ENCODE data around the gene SORCS1. TPM values are rescaled to one million over a fixed set of nuclear protein-coding genes. Genes with fewer than 3 reads are reported as not detected.

SORCS1 gene
- total RNA-seq, 1 experiment from 2014 or later, result 1.7 TPM

DNA sequence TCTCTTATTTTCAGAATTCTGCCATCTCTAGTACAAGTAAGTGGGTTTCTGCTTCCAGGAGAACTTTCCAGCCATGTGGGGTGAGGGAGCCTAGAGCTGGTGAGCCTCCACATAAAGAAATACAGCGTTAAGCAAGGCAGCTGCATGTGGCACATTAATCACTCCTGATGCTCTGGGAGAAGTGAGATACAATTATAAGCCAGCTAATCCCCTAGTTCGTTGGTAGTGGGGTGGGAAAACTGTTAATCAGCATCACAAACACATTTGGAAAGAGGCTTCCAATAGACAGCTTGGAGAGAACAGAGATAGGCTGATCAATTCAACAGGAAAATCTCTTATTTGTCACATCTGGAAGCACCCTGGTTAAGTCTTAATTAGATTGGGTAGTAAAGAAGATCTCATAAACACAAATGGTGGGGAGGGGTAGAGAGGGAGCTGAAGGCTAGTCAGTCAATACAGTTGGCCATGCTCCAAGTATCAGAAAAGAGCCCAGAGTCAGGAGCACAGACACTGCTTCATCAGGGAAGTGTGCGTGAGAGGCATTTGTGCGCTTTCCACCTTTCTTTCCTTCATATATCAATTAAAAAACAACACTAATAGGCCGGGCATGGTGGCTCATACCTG, 130.6 kb downstream of the SORCS1 start:
- no peak overlapping the region for H3K4ac ChIP-seq (ENCODE audit: low read depth, low read length)
- H3T11ph ChIP-seq (ENCODE audit: low read length), result no peak overlapping the region
- no peak overlapping the region for H4K91ac ChIP-seq (ENCODE audit: insufficient read length, low read depth, low read length)
- H2BK5ac ChIP-seq (ENCODE audit: insufficient read length, low read length), result no peak overlapping the region
- H3K27ac ChIP-seq (ENCODE audit: insufficient read length, low read depth, low read length), result no peak overlapping the region
- H3K23me2 ChIP-seq (ENCODE audit: insufficient read length, low read depth, low read length, poor library complexity, severe bottlenecking), result no peaks in the 10 kb centered on the region
- Mint-ChIP-seq H3K4me3 (no peak overlapping the region), H3K9me3 (no peaks in the 10 kb centered on the region), H3K4me1 (peaks cover 13 to 28% of the 10 kb centered on the region in 2 experiments), H3K27me3 (ENCODE audit: low read depth) (no peaks in the 10 kb centered on the region), H3K36me3 (ENCODE audit: insufficient read depth in 1 of 3, low read depth in 3 of 3) (no peaks in the 10 kb centered on the region), H3K27ac (peak overlapping the region in 2 of 3 experiments; percentile 10 to 16; a peak in 3 of 7 replicates)
- H2BK120ac ChIP-seq (ENCODE audit: low read depth, low read length, poor library complexity, severe bottlenecking), result no peak overlapping the region
- no peaks in the 10 kb centered on the region for H3K79me1 ChIP-seq (ENCODE audit: insufficient read depth, low read depth, low read length, poor library complexity, severe bottlenecking)
- no peak overlapping the region for H3K14ac ChIP-seq (ENCODE audit: insufficient read depth, low read length)
- no peaks in the 10 kb centered on the region for H3K9me3 ChIP-seq (ENCODE audit: control insufficient read depth, low read depth, low read length)
- no peaks in the 10 kb centered on the region for H3K27me3 ChIP-seq (ENCODE audit: insufficient read depth, low read length)
- H2BK20ac ChIP-seq (ENCODE audit: low read depth, low read length, poor library complexity, severe bottlenecking), result no peak overlapping the region
- H3K79me2 ChIP-seq (ENCODE audit: insufficient read depth, low read length), result no peaks in the 10 kb centered on the region
- no peak overlapping the region for H3K18ac ChIP-seq (ENCODE audit: insufficient read length, low read depth, low read length)
- H4K5ac ChIP-seq (ENCODE audit: insufficient read length, low read depth, low read length), result no peak overlapping the region
- no peak overlapping the region for H2BK15ac ChIP-seq (ENCODE audit: low read depth, low read length)
- H3K9ac ChIP-seq (ENCODE audit: extremely low read depth, insufficient read length, low read length), result no peak overlapping the region
- no peak overlapping the region for H2AK5ac ChIP-seq (ENCODE audit: insufficient read length, low read length)
- DNase-seq, result no peak
- TF ChIP-seq, protein P1, sequence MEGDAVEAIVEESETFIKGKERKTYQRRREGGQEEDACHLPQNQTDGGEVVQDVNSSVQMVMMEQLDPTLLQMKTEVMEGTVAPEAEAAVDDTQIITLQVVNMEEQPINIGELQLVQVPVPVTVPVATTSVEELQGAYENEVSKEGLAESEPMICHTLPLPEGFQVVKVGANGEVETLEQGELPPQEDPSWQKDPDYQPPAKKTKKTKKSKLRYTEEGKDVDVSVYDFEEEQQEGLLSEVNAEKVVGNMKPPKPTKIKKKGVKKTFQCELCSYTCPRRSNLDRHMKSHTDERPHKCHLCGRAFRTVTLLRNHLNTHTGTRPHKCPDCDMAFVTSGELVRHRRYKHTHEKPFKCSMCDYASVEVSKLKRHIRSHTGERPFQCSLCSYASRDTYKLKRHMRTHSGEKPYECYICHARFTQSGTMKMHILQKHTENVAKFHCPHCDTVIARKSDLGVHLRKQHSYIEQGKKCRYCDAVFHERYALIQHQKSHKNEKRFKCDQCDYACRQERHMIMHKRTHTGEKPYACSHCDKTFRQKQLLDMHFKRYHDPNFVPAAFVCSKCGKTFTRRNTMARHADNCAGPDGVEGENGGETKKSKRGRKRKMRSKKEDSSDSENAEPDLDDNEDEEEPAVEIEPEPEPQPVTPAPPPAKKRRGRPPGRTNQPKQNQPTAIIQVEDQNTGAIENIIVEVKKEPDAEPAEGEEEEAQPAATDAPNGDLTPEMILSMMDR (conservative IDR thresholded peaks at IDR 0.05), result no peak
- no peaks in the 10 kb centered on the region for H4K20me1 ChIP-seq (ENCODE audit: control insufficient read depth, insufficient read depth, insufficient read length)
- H3K56ac ChIP-seq (ENCODE audit: insufficient read length, low read depth, low read length), result no peak overlapping the region
- no peak overlapping the region for H2AFZ ChIP-seq (ENCODE audit: low read length)
- H2BK12ac ChIP-seq (ENCODE audit: insufficient read length, low read depth, low read length), result no peak overlapping the region
- H3K4me1 ChIP-seq (ENCODE audit: insufficient read depth, low read length), result peaks cover 3% of the 10 kb centered on the region; the same call in 1 of the 2 replicates
- no peak overlapping the region for H3K4me2 ChIP-seq (ENCODE audit: insufficient read depth, insufficient read length, low read length)
- no CpG with 5 or more reads among the region's 5 CpGs for WGBS (ENCODE audit: extremely low coverage, insufficient read length, low lambda C conversion rate)
- no peak overlapping the region for H4K8ac ChIP-seq (replicated peaks; ENCODE audit: insufficient read length, low read depth, low read length)
- no peak overlapping the region for H3K23ac ChIP-seq (ENCODE audit: insufficient read length, low read depth, low read length)

All from H9 (cell line).